Gastrocnemius medialis (tissue), 4 donors: ENCODE measurements around the gene KLC1.

Source experiments
- CTCF ChIP-seq, 5 experiments: fragments of 450-650 bp in 3 of 5; fragments of 200-600 bp in 2 of 5; sonication (generic) in 2 of 5; IDR thresholded peaks in 4 of 5; conservative IDR thresholded peaks in 1 of 5; 1 replicate in 4 of 5; 2 replicates in 1 of 5; pipeline ENCODE4 v1.5.1; 2016 to 2019; ENCODE audit warnings: antibody characterized with exemption in 5 of 5, mild to moderate bottlenecking in 3 of 5, moderate library complexity in 3 of 5
- POLR2A ChIP-seq, 2 donors: fragments of 450-650 bp; IDR thresholded peaks; one replicate each; pipeline ENCODE4 v1.6.1; 2017; ENCODE audit warnings: antibody characterized with exemption in 2 of 2, mild to moderate bottlenecking in 2 of 2, moderate library complexity in 2 of 2

- TF ChIP-seq POLR2A (IDR thresholded peaks at IDR 0.05) (no peak), CTCF (IDR thresholded peaks at IDR 0.05 in 4 of 5, conservative IDR thresholded peaks at IDR 0.05 in 1 of 5) (no peak)
Observed at GRCh38 chr14:103743691-103744090, 114.7 kb downstream of the KLC1 start.
